Stimulated activated CD8-positive, alpha-beta memory T cell treated with anti-CD3 and anti-CD28 coated beads, Interleukin-15, amount 100 ng/mL, for 48 hours (primary cell): ENCODE results near the gene TBC1D16.

ENCODE experiments used
- DNase-seq, 2 donors: peaks; one replicate each; pipeline ENCODE4 v3.0.0-alpha.2; 2020; ENCODE audit warnings: low read depth in 2 of 2

TBC1D16 gene

DNA sequence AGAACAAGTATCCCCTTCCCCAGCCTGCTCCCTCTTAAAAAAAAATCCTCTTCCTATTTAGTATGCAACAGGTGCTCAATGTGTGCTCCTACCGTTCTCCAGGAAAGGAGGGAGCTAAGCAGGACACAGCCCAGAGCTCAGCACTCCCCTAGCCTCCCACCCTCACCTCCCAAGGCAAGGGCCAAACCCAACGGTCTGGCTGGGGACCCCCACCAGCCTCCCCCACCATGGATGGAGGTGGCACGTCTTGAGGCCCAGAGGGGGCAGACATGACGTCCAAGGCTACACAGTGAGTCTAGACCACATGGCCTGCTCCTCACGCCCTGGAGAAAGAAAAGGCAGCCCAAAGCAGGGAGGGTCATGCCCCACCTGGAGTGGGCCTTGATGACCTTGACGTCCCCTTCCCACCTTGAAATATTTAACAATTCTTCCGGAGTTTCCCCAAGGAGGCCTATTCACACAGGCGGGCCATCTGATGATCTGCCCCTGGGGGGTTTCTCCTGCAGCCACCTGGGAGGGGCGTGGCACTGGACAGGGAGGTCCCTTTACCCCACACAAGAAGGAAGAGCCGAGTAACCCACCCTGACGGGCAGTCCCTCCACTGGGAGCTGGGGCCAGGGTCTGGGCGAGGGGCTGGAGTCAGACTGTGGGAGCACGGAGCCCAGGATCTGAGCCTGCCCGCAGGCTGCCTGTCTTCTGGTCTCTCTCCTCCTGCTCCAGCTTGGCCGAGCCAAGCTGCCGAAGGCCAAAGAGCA is 107.0 kb downstream of the TBC1D16 start:
- no peak for DNase-seq

DNA sequence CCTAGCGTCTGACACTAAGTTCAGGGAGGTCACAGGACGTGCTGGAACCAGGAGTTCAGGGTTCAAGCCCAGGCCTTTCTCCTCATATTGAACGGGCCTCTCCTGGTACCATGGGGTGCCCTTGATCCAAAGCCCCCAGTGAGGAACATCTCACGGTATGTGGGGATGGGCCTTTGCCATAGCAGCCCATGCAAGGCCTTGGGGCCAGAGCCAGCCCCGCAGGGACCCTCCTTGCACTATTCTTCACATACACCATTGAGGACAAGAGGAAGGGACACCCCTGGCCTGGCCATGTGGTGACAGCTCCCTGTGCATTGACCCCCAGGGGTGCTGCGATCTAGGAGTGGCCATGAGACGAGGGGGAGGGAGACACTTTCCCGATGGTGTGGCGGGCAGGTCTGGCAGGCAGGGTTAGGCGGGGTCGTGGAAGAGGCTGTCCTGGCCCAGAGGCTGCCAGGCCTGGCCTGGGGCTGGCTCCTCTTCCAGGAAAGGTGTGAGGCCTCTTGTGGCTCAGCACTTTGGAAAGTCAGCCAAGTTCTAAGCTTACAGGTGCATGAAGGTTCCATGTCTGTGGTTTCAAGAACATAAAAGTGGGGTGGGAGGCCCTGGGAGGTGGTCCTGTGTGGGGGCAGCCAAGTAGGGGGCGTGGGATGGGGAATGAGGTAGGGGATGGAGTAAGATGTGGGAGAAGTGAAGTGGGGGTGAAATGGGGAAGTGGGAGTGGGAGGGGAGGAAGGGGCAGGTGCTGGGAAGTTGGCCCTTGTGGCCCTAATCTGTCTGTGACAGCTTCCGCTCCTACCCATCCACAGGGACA is 107.8 kb downstream of the TBC1D16 start:
- no peak for DNase-seq

DNA sequence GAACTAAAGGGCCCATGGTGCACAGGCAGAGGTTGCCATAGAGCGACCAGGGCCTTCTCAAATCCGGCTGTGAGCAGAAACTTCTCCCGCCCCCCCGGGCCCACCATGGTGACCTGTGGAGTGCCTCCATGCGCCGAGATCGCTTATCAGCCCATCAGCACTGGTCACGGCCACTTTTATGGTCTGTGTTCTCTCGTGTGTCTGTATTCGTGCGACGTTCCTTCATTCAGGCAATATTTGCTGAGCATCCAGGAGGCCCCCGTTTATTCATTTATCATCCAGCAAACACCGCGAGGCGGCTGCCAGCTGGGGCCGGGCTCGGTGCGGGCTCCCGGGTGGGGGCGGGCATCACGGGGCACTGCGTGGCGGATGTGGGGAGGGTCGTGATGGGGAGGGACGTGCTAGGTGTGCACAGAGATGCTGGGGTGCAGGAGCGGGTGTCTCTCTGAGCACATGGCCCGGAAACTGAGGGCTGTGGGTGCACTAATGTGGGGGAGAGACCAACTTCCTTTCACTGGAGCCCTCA is 108.5 kb downstream of the TBC1D16 start:
- no peak for DNase-seq

DNA sequence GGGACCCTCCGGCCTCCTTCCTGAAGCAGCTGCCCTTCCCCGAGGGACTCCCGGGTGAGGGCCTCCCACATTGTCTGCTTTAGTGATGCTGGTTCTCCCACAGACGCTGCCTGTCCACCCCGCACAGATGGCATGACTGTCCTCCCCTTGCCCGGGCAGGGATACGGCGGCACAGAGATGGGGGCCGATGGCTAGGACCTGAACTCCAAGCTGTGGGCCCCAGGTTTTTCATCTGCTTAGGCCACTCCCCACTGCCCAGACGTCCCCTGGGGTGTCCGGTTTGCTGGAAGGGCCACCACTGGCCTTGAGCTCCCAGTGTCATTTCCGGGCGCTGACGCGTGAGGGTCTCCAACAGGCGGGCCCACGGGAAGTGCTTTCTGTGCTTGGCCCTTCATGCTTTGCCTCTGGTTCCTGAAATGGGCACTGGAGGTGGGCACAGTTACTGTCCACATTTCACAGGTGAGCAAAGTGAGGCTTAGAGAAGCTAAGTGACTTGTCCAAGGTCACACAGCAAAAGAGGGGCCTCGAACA is 109.0 kb downstream of the TBC1D16 start:
- no peak for DNase-seq

DNA sequence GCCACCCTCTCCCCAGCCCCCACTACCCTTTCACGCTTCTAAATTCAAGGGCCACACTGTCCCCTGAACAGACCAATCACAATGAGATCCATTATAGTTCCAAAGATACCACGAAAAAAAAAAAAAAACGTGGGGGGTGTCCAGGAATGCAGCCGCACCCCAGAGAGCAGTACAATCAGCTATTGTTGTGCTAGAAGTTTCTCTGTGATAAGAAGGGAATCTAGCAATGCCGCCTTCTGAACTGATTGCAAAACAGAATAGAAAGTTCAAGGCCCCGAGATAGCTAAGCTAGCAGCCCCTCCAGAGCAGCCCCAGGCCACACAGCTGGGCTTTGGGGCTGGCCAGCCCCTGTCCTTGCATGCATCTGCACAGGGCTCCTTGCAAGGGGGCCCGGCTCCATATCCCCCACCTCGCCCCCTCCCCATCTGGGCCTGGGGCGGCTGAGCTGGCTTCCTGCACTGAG is 109.5 kb downstream of the TBC1D16 start:
- no peak for DNase-seq

DNA sequence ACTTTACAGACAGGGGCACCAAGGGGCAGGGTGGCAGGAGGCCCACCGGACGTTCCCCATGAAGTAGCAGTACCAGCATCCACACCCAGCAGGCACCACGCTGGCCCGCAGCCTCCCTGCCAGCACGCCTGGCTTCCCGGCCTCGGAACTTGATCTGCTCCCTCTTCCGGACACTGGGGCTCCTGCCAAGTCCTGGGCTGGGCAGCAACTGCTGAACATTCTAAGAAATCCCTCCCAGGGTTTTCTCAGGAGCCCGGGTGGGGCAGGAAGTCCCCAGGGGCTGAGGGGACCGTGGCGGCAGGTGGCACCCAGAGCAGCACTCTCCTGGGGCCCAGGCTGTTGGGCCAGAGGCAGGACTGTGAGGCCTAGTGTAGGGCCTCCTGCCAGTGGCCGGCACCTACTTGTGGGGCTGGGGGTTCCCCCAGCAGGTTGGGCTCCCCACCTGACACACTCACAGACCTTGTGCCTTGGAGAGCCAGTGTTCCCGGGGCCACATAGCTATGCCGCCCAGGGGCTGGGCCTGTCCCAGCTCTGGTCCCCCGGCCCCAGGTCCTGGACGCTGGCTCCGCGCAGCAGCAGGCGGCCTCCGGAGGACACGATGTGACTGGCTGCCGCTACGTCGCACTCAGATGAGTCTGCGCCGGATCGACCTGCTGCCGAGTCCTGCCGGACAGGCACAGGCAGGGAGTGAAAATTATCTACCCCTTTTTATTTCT is 110.3 kb downstream of the TBC1D16 start:
- DNase-seq, result no peak

DNA sequence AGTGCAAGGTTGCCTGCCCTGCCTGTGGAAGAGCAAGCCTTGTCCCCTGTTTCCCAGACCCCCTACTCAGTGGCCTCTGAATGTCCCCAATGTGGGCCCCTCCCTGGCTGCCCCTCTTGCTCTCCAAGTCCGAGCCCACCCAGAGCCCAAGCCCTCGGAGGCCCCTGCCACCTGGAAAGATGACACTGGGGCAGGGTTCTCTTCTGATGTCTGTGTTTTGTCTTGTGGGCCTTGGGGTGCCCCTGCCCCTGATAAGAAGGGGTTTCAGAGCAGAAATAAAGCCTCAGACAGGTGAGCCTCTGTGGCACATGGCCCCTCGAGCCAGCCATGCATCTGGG is 111.1 kb downstream of the TBC1D16 start:
- DNase-seq, result no peak

DNA sequence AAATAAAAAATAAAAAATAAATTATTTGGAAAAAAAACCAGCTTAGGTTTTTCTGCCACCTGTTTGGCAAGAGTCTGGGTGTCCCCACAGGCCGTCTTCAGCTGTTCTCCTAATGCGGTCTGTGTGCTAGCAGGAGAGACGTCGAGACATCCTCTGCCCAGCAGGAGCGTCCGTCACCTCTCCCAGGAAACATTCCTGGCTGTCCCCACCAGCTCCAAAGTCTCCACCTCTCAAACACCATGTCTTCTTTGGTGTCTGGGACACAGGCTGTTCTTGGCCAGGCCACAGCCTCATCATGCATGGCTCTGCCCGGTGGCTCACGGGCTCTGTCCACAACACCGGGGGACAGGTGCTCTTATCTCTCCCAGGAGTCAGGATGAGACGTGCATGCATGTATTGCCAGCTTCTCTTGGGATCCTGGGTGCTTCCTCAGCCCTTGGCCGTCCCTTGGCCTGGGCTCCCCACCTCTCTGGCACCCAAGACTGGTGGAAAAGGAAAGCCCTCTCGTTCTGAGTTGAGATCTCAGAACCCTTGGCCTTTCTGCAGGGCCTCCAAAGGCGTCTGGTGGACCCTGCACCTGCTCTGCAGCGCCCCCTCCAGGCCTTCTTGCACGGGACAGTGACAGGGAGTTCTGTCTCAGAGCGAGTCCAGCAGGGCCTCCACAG is 111.6 kb downstream of the TBC1D16 start:
- peak in 1 of 2 donors; percentile 25 for DNase-seq

DNA sequence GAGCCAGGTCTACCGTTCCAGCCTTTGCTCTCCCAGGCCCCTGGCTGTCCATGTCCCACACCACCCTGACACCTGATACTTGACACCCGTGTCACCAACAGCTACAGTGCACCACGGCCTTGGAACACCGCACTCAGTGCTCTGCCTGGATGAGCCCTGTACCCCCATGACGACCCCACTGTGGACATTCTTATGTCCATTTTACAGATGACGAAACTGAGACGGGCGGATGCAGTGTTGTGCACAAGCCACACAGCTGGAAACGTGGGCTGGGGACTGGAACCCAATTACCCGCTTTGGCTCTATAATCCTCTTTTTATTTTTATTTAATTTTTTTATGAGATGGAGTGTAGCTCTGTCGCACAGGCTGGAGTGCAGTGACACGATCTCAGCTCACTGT is 112.9 kb downstream of the TBC1D16 start:
- no peak for DNase-seq

DNA sequence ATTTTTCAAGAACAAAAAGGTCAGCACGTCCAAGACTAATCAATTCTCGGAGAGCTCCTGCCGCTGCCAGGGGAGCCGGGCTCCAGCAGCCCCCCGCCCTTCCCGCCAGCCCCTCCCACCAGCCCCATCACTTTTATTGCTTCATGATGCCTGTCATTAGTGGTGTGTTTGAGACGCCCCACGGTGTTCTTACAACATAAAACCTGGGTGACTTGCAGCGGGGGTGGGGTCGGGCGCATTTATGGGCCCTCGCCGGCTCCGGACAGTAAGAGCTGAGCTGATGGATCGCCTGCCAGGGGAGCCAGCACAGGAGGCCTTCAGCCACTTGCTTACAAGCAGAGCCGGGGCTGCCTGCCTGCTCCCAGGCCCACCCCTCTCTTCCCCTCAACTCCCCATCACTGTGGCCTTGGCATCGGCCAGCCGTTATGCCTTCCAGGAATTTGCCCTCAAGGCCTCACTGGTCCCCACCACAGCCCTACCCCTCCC is 113.5 kb downstream of the TBC1D16 start:
- DNase-seq, result no peak

DNA sequence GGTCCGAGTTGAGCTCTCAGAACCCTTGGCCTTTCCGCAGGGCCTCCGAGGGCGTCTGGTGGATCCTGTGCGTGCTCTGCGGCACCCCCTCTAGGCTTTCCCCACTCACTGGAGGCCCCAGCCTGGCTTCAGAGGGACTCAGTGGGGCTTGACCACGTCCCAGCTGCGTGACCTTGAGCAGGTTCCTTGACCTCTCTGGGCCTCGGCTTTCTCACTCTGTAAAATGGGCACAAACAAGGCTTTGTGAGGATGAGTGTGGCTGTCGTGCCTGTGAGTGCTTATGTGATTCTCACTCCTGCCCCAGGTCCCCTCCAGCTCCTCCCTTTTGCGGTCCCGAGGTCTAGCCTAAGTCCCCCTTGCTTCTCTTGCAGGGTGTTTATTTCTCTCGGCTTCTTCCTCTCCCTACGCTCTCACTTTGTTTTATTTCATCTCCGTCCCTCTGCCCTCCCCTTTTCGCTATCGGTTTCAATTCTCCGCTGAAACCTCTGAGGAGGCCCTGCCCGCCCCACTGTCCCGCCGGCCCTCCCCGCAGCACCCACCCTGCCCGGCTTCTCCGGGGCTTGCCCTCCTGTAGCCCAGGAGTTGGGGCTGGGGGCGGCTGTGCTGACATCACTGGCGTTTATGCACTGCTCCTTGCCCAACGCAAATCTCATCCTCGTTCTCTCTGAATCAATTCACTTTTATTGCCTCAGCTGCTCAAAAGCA is 114.1 kb downstream of the TBC1D16 start:
- DNase-seq, result no peak

DNA sequence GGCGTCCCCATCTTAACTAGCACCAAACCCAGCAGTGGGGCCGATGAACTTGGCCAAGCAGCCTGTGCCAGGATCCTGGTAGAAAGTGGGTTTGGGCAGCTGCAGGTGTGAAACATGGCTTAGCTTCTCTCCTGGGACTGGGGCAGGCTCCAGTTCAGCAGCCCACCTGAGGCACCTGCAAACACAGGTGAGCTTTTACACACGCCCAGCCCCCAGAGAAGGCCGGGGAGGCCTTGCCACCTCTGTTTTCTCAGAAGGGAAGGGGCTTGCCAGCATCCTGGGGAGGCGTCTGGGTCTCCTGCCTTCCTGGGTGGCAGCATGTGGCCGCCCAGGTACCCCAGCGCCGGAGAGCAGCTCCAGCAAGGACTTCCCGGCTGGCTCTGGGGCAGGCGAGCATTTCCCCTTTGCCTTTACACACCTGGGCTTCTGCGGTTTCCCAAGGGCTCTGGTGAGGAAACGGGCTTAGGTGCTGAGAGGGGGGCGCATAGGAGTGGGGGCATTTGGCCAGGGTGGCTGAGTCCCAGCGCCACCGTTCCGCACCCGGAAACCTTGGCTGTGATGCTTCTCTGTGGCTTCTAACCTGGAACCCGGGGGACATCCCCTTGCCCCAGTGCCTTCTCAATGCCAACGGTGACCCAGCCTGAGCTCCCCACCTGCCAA is 114.8 kb downstream of the TBC1D16 start:
- DNase-seq, result no peak

DNA sequence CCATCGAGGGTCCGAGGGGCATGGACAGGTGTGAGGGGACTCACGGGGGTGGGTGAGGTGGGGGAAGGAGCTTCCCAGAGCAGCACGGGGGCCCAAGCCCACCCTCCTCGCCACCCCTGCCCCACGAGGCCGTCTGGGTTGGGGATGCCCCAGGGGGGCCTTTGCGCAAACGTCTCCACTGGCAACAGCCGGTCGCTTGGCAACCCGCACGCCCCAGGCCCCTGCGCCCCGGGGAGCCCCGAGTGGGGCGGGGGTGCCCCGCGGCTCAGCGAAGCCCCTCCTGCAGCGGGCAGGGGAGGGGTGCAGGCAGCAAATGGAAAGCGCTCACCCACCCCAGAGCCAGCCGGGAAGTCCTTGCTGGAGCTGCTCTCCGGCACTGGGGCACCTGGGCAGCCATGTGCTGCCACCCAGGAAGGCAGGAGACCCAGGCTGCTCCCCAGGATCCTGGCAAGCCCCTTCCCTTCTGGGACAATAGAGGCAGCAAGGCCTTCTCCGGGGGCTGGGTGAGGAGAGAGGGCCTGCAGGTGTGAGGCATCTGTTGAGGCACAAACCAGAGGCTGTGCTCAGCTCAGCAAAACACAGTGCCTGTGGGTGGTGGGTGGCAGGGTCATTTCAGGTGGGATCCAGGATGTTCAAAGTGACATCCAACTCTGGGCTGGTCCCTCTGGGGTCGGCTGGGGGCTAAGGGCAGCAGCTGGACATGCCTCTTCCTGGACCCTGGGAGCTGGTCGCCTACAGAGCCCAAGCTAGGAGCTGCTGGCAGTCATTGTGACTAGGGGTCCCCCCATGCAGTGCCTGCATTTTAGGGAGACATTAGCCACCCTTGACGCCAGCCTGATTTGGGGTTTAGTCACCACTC is 115.6 kb downstream of the TBC1D16 start:
- DNase-seq, result no peak

DNA sequence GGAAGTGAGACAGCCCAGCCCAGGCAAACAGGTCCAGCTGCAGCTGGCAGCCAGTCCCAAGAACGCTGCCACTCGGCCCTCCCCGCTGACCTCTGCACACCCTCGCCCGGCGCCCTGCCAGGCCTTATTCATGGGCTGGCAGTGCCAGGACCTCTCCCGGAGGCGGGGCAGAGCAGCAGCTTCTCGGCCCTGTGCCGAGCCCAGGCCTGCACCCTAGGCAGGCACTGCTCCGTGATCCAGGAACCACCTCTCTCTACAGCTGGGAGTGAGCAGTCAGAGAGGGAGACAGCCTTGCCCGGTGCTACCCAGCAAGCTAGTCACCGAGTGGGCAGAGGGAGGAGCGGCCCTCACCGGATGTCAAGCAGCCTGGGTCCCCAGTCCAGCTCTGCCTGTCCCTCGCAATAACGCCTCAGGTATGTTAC is 116.5 kb downstream of the TBC1D16 start:
- DNase-seq, result no peak

DNA sequence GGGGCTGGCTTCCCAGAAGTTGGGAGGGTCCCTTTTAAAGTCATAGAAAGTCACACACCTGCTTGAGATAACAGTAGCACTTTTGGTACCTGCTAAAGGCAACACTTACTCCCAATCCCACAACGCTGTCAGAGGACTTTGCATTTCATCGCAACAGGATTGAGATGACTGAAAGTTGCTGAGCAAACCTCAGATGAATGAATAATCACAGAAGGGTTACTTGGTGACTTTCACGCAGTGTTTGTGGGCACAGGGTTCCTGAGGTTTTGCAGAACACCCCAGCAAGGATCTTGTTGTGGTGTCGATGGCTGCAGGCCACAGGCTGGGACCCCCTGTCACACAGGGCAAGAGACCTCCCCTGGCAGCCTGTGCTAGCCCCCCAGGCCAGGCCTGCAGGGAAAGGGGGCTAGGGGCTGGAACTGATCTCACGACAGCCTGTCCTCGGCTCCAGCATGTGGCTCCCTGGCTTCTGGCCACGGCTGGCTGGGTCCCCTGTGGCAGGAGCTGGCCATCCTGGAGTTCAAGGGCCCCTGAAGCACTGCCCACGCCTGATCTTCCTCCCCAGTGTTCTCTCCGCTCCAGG is 117.0 kb downstream of the TBC1D16 start:
- no peak for DNase-seq

DNA sequence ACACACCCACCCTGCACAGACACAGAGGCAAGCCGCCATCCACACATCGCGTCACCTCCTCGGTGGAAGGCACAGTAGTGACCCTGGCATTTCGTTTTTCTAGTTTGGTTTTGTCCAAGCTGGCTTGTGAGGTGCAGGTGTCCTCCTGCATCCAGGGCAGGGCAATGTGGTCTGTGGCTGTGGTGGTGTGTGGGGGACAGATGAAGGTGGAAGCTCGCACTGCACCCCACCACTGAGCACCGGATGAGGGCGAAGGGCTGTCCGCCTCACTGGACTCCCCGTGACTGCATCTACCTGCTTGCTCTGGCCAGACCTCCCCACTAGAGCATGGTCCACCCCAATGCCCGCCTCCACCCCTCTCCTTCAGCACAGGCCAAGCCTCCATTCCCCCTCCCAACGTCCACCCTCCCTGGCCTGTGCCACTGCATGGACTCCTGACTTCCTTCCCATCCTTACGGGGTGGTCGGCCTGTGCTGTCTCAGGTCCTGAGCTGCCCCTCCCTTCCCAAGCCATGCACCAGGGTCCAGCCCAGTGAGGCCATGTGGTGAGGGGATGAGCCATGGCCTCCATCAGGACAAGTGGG is 117.7 kb downstream of the TBC1D16 start:
- DNase-seq, result no peak

DNA sequence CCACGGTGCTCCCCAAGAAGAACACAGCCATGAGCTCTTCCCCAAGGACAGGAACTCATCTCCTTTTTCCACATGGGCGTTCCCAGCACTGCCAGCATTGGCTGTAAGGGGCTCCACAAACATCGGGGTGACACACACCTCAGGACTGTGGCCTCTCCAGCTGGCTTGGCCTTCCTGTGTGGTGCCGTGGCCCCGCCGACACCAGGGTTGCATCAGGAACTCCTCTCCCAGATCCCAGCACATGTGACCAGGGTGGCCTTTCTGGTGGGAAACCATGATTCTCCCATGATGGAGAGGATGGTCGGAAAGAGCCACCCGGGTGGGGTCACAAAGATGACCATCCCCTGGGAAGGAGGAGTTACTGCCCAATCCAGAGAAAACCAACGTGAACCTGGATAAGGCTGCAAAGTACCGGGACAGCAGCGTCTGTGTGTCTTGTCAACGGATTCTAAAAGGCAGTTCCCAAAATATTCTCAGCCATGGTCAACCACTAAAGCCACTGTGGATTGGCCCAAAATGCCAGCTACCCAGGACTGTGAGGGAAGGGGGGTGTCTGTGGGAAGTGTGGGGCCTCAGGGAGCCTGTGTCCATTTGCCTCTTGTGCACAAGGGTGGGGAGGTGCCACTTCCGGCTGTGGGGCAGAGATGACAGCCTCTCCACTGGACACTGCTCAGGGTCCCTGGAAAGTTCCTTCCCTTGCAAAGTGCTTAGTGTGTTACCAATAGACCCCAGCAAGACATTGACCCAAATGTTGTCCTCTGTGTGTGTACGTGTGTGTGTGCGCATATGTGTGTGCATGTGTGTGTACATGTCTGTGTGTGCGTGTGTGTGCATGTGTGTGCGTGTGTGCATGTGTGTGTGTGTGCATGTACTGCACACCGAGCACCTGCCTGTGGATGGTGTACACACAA is 118.4 kb downstream of the TBC1D16 start:
- no peak for DNase-seq
